ENCODE results near the gene SMAD6. TPM values are rescaled to one million over a fixed set of nuclear protein-coding genes. Genes with fewer than 3 reads are reported as not detected.

The SMAD6 gene
- total RNA-seq, 1 donor from 2014 or later: 7.1 TPM

- no peak for DNase-seq (ENCODE audit: low read depth in 2 of 2)
Measured at GRCh38 chr15:66739287-66739686, 37.3 kb downstream of the SMAD6 start.

GRCh38 chr15:66740802-66741201 is 38.8 kb downstream of the SMAD6 start:
- DNase-seq (ENCODE audit: low read depth in 2 of 2): no peak

- no peak for DNase-seq (ENCODE audit: low read depth in 2 of 2)
Measured at GRCh38 chr15:66741646-66742045, 39.6 kb downstream of the SMAD6 start.

GRCh38 chr15:66742286-66742685 is 40.2 kb downstream of the SMAD6 start:
- no peak for DNase-seq (ENCODE audit: low read depth in 2 of 2)

- DNase-seq (ENCODE audit: low read depth in 2 of 2): no peak
Measured at GRCh38 chr15:66743204-66743603, 41.2 kb downstream of the SMAD6 start.

- DNase-seq (ENCODE audit: low read depth in 2 of 2): peak; percentile 32 to 37
Measured at GRCh38 chr15:66743703-66744536, 41.9 kb downstream of the SMAD6 start.

GRCh38 chr15:66744610-66745279 is 42.7 kb downstream of the SMAD6 start:
- no peak for DNase-seq (ENCODE audit: low read depth in 2 of 2)

- DNase-seq (ENCODE audit: low read depth in 2 of 2): no peak
Measured at GRCh38 chr15:66745530-66746230, 43.6 kb downstream of the SMAD6 start.

GRCh38 chr15:66746231-66746605 is 44.2 kb downstream of the SMAD6 start:
- peak in 1 of 2 donors; percentile 49 for DNase-seq (ENCODE audit: low read depth in 2 of 2)

- DNase-seq (ENCODE audit: low read depth in 2 of 2): no peak
Measured at GRCh38 chr15:66747223-66747622, 45.2 kb downstream of the SMAD6 start.

- peak in 1 of 2 donors; percentile 59 for DNase-seq (ENCODE audit: low read depth in 2 of 2)
Measured at GRCh38 chr15:66747886-66748707, 46.1 kb downstream of the SMAD6 start.

GRCh38 chr15:66748708-66749035 is 46.6 kb downstream of the SMAD6 start:
- no peak for DNase-seq (ENCODE audit: low read depth in 2 of 2)

- no peak for DNase-seq (ENCODE audit: low read depth in 2 of 2)
Measured at GRCh38 chr15:66749841-66750575, 48.0 kb downstream of the SMAD6 start.

GRCh38 chr15:66750609-66751008 is 48.6 kb downstream of the SMAD6 start:
- DNase-seq (ENCODE audit: low read depth in 2 of 2): no peak

- peak; percentile 66 to 79 for DNase-seq (ENCODE audit: low read depth in 2 of 2)
Measured at GRCh38 chr15:66751579-66751978, 49.5 kb downstream of the SMAD6 start.

- no peak for DNase-seq (ENCODE audit: low read depth in 2 of 2)
Measured at GRCh38 chr15:66752078-66752477, 50.0 kb downstream of the SMAD6 start.

- no peak for DNase-seq (ENCODE audit: low read depth in 2 of 2)
Measured at GRCh38 chr15:66753687-66754377, 51.8 kb downstream of the SMAD6 start.

GRCh38 chr15:66754789-66755188 is 52.8 kb downstream of the SMAD6 start:
- DNase-seq (ENCODE audit: low read depth in 2 of 2): no peak

GRCh38 chr15:66755298-66756068 is 53.4 kb downstream of the SMAD6 start:
- no peak for DNase-seq (ENCODE audit: low read depth in 2 of 2)

- DNase-seq (ENCODE audit: low read depth in 2 of 2): no peak
Measured at GRCh38 chr15:66756295-66756694, 54.3 kb downstream of the SMAD6 start.

All from dermis microvascular lymphatic vessel endothelial cell (primary cell).